ENCODE data around the gene SLC43A2. TPM values are rescaled to one million over a fixed set of nuclear protein-coding genes. Genes with fewer than 3 reads are reported as not detected.

SLC43A2 gene
- total and polyA plus RNA-seq, 10 of the 15 experiments (the other 5 are each of a cell fraction or from before 2014, with no cell fraction given) = 0.03 to 14.0 (median 5.3) TPM

DNA sequence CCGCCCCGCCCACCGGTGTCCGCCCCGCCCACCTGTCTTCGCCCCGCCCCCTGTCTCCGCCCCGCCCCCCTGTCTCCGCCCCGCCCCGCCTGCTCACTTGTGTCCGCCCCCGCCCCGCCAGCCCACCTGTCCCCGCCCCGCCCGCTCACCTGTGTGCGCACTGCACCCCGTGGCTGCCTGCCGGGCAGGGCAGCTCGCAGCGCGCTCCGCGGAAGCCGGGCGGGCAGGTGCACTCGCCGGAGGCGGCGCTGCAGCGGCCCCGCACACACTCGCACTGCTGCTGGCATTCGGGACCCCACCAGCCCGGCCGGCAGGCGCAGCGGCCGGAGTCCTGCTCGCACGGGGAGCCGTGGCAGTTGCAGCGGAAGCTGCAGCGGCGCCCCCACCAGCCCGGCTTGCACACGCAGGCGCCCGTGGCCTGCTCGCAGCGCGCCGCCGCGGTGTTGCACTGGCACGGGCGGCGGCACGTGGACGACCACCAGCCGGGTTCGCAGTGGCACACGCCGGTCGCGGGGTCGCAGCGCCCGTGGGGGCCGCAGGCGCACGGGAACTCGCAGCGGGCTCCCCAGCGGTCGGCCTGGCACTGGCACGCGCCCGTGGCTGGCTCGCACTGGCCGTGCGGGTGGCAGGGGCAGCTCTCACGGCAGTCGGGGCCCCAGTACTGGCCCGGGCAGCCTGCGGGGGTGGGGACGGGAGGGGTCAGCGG, 14.8 kb upstream of the SLC43A2 start (continued):
- TF ChIP-seq, protein P1, sequence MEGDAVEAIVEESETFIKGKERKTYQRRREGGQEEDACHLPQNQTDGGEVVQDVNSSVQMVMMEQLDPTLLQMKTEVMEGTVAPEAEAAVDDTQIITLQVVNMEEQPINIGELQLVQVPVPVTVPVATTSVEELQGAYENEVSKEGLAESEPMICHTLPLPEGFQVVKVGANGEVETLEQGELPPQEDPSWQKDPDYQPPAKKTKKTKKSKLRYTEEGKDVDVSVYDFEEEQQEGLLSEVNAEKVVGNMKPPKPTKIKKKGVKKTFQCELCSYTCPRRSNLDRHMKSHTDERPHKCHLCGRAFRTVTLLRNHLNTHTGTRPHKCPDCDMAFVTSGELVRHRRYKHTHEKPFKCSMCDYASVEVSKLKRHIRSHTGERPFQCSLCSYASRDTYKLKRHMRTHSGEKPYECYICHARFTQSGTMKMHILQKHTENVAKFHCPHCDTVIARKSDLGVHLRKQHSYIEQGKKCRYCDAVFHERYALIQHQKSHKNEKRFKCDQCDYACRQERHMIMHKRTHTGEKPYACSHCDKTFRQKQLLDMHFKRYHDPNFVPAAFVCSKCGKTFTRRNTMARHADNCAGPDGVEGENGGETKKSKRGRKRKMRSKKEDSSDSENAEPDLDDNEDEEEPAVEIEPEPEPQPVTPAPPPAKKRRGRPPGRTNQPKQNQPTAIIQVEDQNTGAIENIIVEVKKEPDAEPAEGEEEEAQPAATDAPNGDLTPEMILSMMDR (IDR thresholded peaks at IDR 0.05 in 2 of 3, conservative IDR thresholded peaks at IDR 0.05 in 1 of 3; ENCODE audit: control insufficient read depth in 2 of 3, extremely low read depth in 1 of 3, insufficient read depth in 1 of 3, low read depth in 3 of 3, low read length in 3 of 3) = peak in 2 of 3 experiments; percentile 7 to 13; a peak in 2 of 6 replicates
- TF ChIP-seq RB1 (IDR thresholded peaks at IDR 0.05; ENCODE audit: borderline replicate concordance) = 0 out of 2 replicates have a peak, but pooled peaks have one; percentile 27
- peak; percentile 83 for TF ChIP-seq ZNF217 (IDR thresholded peaks at IDR 0.05)
- TF ChIP-seq POLR2A (IDR thresholded peaks at IDR 0.05; ENCODE audit: low read depth, low read length) = peak; percentile 52

DNA sequence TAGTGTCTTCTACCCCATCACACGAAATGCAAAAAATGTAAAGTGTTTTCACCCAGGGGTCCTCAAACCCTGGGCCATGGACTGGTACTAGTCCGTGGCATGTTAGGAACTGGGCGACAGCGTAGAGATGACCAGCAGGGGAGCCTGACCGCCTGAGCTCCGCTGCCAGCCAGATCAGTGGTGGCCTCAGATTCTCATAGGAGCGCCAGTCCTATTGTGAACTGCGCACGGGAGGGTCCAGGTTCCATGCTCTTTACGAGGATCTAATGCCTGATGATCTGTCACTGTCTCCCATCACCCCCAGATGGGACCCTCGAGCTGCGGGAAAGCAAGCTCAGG, 12.4 kb upstream of the SLC43A2 start:
- Histone ChIP-seq H3K36me3 (ENCODE audit: control insufficient read depth in 2 of 2, insufficient read depth in 2 of 2, low read length in 1 of 2) (no peaks in the 10 kb centered on the region), H4K20me1 (ENCODE audit: control insufficient read depth, insufficient read depth) (no peaks in the 10 kb centered on the region), H3K9me3 (replicated peaks; ENCODE audit: control insufficient read depth, insufficient read depth, low read length) (no peaks in the 10 kb centered on the region), H3K4me1 (ENCODE audit: control insufficient read depth, insufficient read depth, low read length) (peaks cover 23% of the 10 kb centered on the region), H3K27me3 (replicated peaks in 1 of 2; ENCODE audit: control insufficient read depth in 2 of 2, insufficient read depth in 2 of 2, low read length in 1 of 2) (no peaks in the 10 kb centered on the region), H2AFZ (ENCODE audit: control insufficient read depth, low read depth, low read length) (no peak overlapping the region), H3K27ac (ENCODE audit: control insufficient read depth, insufficient read depth) (no peak overlapping the region), H3K9ac (ENCODE audit: control insufficient read depth, insufficient read depth, low read length) (no peak overlapping the region), H3K79me2 (ENCODE audit: control insufficient read depth, insufficient read depth, low read length) (peaks cover 5% of the 10 kb centered on the region), H3K4me2 (ENCODE audit: control insufficient read depth, insufficient read depth) (no peak overlapping the region), H3K4me3 (no peak overlapping the region)
- no peak for FAIRE-seq
- ChIA-PET SMC1A (ENCODE audit: uncharacterized antibody, unreplicated experiment) (no interaction called here), CTCF (interaction anchor here (1.1 to 2.0 kb wide), 2 partner anchors 11 to 33 kb away, joined by 4 to 6 read pairs; no protein-coding TSS in a partner anchor), RAD21 (ENCODE audit: unreplicated experiment) (interaction anchor here (0.7 to 1.4 kb wide), 3 partner anchors 11 to 67 kb away, joined by 3 to 6 read pairs (median 6); no protein-coding TSS in a partner anchor), POLR2A (interaction anchor here (0.6 to 1.0 kb wide), 3 partner anchors 11 to 74 kb away, joined by 3 to 4 read pairs (median 3); no protein-coding TSS in a partner anchor)
- DNase-seq (ENCODE audit: low read depth, low spot score) = no peak
- 84% methylated on average over 12 of the region's 12 CpGs for WGBS (ENCODE audit: insufficient coverage, insufficient replicate concordance, low lambda C conversion rate, missing lambda C conversion rate)
- intact Hi-C loops (cut with micrococcal nuclease; ENCODE audit: unreplicated experiment) = loop anchor here (10.0 kb wide), 1 partner anchor 366 kb away; the partner anchor contains the start of genes BHLHA9 and TRARG1
- in situ Hi-C loops (cut with MboI) = no loop called here
- no TSS peak for BruUV-seq (replicated peaks)
- ATAC-seq = no peak
- TF ChIP-seq, protein P2, sequence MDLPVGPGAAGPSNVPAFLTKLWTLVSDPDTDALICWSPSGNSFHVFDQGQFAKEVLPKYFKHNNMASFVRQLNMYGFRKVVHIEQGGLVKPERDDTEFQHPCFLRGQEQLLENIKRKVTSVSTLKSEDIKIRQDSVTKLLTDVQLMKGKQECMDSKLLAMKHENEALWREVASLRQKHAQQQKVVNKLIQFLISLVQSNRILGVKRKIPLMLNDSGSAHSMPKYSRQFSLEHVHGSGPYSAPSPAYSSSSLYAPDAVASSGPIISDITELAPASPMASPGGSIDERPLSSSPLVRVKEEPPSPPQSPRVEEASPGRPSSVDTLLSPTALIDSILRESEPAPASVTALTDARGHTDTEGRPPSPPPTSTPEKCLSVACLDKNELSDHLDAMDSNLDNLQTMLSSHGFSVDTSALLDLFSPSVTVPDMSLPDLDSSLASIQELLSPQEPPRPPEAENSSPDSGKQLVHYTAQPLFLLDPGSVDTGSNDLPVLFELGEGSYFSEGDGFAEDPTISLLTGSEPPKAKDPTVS (IDR thresholded peaks at IDR 0.05; ENCODE audit: low read depth, low read length) = no peak
- TF ChIP-seq JUNB (IDR thresholded peaks at IDR 0.05) (no peak), MYC (IDR thresholded peaks at IDR 0.05; ENCODE audit: insufficient read depth, insufficient read length, insufficient replicate concordance, low read length, severe bottlenecking) (no peak), IRF4 (IDR thresholded peaks at IDR 0.05; ENCODE audit: low read depth, low read length) (no peak), CREB1 (IDR thresholded peaks at IDR 0.05; ENCODE audit: low read depth) (no peak), IKZF2 (IDR thresholded peaks at IDR 0.05) (no peak), GATAD2B (conservative IDR thresholded peaks at IDR 0.05; ENCODE audit: low read depth) (no peak), FOXK2 (IDR thresholded peaks at IDR 0.05) (no peak), POLR2AphosphoS2 (IDR thresholded peaks at IDR 0.05; ENCODE audit: low read depth, low read length) (no peak), POLR2AphosphoS5 (IDR thresholded peaks at IDR 0.05; ENCODE audit: low read length) (no peak), MTA2 (IDR thresholded peaks at IDR 0.05; ENCODE audit: low read depth) (no peak), RB1 (IDR thresholded peaks at IDR 0.05; ENCODE audit: borderline replicate concordance) (no peak), ZSCAN29 (IDR thresholded peaks at IDR 0.05) (no peak)
- TF ChIP-seq, protein P3, sequence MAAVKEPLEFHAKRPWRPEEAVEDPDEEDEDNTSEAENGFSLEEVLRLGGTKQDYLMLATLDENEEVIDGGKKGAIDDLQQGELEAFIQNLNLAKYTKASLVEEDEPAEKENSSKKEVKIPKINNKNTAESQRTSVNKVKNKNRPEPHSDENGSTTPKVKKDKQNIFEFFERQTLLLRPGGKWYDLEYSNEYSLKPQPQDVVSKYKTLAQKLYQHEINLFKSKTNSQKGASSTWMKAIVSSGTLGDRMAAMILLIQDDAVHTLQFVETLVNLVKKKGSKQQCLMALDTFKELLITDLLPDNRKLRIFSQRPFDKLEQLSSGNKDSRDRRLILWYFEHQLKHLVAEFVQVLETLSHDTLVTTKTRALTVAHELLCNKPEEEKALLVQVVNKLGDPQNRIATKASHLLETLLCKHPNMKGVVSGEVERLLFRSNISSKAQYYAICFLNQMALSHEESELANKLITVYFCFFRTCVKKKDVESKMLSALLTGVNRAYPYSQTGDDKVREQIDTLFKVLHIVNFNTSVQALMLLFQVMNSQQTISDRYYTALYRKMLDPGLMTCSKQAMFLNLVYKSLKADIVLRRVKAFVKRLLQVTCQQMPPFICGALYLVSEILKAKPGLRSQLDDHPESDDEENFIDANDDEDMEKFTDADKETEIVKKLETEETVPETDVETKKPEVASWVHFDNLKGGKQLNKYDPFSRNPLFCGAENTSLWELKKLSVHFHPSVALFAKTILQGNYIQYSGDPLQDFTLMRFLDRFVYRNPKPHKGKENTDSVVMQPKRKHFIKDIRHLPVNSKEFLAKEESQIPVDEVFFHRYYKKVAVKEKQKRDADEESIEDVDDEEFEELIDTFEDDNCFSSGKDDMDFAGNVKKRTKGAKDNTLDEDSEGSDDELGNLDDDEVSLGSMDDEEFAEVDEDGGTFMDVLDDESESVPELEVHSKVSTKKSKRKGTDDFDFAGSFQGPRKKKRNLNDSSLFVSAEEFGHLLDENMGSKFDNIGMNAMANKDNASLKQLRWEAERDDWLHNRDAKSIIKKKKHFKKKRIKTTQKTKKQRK (IDR thresholded peaks at IDR 0.05; ENCODE audit: low read depth, low read length) = no peak

All from GM12878 (cell line).